RKO (cell line): Measurements from ENCODE around the gene PEDS1.
"Not testable (repeated sequence)": the region's sequence is repeated elsewhere in the genome, so short reads cannot be mapped to it uniquely, and the experiment has no call there.

Experiments
- DNase-seq: peaks from one replicate; pipeline ENCODE4 v3.0.0-alpha.2; 2016; ENCODE audit warnings: low spot score

PEDS1 gene

DNA sequence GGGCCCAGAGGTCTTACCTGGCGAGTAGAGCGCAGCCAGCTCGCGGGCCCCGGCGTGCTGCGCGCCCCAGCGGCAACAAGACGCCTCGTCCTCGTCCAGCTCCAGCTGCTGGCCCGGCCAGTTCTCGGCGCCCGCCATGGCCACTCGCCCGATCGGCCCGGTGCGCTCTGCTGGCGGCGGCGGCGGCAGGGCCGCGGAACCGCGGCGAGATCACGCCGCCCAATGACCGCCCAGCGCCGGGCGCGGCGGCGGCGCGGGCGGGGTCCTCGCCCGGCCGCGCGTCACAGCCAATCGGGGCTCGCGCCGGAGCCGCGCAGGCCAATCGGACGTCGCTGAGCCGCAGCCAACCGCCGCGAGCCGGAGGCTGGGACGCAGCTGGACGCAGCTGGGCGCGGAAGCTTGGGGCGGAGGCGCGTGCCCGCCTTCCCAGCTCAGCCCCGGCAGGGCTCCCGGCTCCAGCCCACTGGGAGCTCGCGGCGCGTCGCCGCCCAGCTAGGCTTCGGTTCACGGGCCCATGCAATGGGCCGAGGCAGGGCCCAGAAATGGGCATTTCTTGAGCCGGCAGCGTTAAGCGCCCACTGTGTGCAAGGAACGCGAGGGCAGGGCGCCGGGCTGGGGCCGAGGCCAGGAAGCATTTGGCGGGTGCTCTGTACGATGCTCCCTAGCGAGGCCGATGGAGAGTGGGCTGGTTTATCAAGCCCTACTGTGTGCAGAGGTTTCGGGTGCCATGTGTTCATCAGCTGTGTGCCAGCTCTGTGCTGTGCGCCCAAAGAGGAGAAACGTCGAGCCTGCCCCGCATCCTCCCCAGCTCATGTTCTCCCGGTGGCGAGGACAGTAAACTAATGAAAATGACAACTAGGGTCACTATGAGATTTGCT is at the start of gene PEDS1:
Gene PEDS1 (minus strand): TSS at position 224 of the 878 bp plus-strand sequence. CDS start 86 bp downstream, at position 138.
- DNase-seq, result peak; percentile 94

DNA sequence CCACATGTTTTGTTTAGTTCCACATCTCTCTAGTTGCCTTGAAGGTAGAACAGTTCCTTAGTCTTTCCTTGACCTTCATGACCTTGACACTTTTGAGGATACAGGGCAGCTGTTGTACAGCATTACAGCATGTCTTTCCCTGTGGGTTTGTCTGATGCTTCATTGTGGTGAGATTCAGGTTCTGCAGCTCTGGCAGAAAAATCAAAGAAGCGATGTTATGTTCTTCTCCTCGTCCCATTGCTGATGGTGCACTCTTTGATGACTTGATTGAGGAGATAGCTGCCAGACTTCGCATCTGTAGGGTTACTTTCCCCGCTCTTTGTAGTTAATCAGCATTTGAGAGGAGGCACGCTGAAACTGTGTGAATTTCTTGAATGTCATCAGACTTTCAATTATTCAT is 49.2 kb upstream of the PEDS1 start:
- DNase-seq, result no peak

DNA sequence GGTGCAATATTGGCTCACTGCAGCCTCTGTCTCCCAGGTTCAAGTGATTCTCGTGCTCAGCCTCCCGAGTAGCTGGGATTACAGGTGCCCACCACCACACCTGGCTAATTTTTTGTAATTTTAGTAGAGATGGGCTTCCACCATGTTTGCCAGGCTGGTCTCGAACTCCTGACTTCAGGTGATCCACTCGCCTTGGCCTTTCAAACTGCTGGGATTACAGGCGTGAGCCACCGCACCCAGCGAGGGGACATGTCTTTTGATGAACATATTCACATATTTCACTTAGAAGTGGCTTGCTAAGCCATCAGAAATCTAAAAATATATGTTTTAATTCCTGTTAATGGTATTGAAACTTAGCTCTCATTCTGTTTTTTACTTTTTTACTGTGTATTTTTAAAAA is 48.2 kb upstream of the PEDS1 start:
- DNase-seq, result not testable (repeated sequence)

DNA sequence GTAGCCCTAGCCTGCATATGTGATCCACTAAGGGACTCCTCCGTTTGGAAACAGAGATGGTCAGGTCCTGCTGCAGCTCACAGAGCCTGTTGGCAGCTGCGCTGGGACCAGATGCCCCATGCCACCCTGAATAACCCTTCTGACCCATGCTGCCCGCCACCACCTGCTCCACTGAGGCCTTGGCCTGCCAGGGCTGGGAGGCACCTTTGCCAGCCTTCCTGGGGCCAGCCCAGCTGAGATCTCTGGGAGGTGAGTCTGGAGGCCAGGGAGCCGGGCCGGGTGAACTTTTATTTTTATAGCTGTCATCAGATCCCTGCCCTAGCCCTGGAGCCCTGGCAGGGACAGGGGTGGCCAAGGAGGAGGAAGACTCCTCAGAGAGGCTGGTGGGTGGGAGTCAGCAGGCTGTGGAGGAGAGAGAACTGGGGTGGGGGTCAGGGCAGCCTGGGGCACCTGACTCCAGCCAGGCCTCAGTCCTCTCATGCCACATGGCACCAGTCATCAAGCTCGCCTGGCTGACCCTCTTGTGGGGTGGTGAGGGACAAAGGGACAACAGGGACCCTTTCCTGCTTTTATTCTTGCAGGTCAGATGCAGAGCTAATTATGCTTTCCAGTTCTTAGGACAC is 47.1 kb upstream of the PEDS1 start:
- DNase-seq, result no peak

DNA sequence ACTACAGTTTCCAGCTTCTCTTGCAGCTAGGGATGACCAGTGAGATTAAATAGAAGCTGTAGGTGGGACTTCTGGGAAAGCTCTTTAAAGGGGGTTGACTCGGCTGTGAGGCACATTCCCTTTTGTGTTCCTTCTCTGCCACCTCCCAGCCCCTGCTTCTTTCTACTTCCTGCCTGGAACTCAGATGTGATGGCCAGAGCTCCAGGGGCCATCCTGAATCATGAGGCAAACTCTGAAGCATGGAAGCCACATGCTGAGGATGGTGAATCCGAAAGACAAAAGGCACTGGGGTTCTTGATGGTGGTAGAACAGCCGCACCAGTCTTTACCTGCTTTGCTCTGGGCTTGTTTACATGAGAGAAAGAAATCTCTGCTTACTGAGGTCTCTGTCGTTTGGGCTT is 46.2 kb upstream of the PEDS1 start:
- no peak for DNase-seq

DNA sequence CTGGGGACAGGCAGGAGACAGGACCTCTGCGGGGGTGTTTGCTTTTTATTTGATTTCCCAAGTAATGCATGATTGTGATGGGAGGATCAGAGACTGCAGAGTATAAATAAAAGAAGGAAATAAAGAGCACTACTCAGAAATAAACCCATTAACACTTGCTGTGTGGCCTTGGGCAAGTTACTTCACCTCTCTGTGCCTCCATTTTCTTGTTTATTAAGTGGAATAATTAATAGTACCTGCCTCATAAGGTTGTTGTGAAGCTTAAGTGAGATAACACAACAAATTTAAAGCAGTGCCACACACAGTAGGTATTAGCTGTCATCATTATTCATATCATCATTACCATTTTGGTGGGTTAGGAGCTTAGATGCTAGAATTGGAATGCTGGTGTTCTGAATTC is 45.2 kb upstream of the PEDS1 start:
- no peak for DNase-seq

DNA sequence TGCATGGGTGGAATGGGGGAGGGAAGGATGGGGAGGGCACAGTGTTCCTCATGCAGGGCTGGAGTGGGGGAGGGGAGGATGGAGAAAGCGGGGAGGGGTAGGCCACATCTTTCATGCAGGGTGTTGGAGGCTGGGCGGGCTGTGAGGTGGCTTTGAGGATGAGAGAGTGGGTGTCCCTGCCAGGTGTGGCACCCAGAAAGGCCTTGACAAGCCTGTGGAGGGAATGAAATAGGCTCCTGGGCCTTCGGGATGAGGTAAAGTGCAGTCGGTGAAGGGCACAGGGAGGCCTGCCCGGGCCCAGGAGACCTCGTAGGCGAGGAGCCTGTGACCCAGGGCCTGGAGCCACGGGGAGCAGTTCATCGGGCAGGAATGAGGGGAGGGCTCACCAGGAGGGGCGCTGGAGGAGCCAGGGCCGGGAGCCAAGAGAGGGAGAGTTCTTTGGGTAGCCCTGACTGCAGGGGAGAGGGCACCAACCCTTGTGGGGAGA is 44.7 kb upstream of the PEDS1 start:
- no peak for DNase-seq

DNA sequence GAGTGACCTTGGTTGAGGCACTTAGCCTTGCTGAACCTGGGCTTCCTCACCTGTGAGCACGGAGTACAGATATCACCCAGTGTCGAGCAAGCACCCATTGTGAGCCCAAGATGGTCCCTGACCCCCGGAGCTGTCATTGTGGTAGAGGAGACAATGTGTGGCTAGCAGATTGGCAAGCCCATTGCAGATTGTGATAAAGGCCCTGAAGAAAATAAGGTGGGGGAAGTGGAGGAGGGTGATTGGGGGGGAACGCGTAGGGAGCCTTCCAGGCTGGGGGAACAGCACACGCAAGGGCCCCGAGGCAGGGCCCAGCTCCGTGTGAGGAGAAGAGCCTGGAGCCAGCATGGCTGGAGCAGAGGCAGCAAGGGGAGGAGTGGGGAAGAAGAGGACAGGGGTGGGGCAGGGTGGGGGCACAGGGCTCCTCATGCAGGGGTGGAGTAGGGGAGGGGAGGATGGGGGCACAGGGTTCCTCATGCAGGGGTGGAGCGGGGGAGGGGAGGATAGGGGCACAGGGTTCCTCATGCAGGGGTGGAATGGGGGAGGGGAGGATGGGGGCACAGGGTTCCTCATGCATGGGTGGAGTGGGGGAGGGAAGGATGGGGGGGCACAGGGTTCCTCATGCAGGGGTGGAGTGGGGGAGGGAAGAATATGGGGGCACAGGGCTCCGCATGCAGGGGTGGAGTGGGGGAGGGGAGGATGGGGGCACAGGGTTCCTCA is 44.1 kb upstream of the PEDS1 start:
- no peak for DNase-seq

DNA sequence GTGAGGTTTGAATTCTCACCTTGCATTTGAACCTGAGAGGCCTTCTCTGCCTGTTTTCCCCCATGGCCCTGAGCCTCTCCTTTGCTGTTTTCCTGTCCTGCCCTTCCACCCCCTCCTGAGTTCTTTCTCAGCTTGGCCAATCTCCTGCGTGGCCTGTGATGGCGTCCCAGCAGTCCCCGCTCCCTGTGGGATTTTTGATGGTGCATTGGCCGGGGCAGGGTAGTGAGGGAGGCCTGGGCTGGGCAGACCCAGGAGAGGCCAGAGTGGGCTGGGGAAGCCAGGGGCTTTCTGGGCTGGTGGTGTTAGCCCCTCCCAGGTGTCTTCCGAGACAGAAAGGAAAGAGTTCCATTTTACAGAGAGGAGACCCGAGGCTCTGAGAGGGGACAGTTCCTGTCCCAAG is 43.4 kb upstream of the PEDS1 start:
- DNase-seq, result no peak

DNA sequence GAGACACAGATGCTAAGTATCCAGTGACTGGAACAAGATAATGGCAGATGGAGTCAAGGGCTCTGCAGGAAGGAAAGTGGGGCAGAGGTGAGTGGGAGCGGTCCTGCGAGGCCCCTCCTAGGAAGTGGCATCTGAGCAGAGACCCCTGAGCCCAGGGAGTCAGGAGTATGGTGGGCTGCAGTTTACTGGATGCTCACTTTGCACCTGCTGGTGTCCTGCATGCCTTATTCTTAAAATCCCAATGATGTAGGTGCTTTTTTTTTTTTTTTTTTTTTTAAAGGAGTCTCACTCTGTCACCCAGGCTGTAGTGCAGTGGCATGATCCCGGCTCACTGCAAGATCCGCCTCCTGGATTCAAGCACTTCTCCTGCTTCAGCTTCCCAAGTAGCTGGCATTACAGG is 42.7 kb upstream of the PEDS1 start:
- no peak for DNase-seq

DNA sequence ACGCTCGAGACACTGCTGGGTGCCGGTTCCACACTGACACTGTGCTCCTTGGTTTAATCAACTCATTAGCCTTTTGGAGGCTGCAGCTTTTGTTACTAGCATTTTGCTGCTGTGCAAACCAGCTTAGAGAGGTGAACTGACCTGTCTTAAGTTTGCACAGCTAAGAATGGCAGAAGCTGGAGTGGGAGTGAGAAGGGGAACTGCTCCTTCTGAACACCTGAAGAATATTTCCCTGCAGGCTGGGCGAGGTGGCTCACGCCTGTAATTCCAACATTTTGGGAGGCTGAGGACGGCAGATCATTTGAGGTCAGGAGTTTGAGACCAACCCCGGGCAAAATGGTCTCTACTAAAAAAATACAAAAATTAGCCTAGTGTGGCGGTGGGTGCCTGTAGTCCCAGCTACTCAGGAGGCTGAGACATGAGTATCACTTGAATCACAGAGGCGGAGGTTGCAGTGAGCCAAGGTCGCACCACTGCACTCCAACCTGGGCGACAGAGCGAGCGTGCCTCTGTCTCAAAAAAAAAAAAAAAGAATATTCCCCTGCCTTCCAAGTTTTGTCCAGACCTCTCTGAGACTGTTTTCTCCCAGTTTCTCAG is 42.1 kb upstream of the PEDS1 start:
- DNase-seq, result no peak

DNA sequence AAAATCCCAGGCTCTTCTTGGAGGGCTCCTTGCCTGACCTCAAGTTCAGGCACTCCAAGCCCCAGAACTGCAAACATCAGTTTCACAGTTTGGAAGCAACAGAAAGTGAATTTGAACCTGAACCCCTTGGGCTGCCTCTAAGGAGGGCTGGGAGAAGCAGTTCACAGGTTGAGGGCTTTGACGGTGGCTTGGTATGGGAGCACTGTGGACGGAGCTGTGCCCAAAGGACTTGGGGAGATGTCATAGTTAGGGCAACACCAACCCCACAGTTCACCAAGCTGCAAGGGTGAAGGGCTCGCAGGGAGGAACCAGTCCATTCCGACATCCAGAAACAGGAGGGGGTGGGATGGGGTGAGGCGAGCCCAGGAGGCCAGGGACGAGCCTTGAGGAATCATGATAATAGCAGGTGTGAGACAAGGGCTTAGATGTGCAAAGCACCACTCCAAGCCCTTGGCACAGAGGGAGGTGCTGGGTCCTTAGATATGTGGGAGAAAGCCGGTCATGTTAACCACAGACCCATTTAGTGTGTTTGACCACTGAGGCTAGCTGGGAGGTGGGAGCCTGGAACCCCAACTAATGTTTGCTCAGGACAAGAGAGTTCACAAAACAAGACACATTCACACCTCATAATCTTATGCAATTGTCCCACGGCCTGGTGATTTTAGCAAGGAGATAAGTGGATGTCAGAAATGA is 41.5 kb upstream of the PEDS1 start:
- no peak for DNase-seq

DNA sequence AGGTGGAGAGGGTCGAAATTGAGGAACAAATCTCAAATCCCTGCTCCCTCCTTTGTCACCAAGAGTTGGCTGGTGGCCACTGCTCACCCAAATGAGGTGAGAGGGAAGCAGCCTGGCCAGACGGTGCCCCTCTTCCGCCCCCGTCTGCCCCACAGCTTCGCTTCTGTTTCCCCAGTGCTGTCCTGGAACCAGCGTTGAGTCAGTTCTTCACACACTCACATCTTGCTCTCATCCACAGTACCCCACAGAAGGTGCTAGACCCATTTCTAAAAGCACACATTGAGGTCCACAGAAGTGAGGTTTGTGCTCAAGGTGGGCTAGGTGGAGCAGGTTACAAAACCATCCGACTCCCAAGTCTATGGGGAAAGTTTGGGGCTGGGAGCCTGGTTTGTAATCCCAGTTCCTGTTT is 40.9 kb upstream of the PEDS1 start:
- DNase-seq, result no peak

DNA sequence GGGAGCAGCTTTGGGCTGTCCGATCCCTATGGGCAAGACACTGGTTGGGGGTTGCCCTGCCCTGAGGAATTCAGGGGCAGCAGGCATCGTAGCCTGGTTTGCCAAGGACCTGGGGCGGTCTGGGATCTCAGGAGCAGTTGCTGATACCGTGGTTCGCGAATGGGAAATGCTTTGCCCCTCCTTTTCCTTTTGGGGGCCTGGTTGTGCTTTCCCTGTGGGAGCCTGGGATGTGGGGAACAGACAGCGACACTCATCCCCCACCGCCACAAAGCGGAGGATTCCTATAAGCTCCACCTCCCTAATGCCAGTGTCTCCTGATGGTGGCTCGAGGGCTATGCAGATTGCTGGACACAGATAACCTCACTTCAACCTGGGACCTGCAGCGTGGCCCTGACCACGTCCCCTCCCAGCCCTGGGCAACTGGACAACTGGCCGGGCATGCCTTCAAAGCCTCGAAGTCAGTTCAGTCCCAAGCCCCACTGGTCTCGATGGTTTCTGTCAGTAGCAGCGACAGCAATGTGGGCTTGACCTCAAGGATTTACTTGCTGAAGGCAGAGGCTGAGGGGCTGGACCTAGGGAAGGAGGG is 40.4 kb upstream of the PEDS1 start:
- no peak for DNase-seq

DNA sequence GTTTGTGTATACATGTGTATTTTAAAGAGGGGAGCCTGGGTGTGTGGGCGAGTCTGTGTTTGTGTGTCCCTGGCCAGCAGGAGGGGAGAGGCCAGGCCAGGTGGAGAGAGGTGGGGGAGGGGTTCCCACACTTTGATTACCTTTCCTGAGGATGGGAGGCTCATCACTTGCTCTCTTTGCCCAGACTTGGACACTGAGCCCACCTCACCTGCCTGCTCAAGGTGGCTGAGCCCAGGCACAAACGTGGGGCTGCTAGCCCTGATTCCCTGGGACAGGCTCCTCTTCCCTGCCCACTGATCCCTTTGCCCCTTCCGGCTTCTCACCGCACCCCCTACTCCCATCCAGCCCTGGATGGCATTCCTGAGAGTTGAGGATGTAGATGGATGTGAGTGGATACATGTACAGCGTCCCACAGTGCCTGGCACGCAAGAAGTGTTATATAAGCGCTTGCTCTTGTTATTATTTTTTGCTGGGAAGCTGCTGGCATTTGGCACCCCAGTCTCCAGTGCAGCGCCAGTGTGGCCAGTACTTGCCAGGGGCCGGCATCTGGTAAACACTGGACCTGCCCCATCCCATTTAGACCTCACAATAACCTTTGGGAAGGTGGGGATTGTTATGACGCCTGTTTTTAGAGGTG is 39.8 kb upstream of the PEDS1 start:
- DNase-seq, result no peak

DNA sequence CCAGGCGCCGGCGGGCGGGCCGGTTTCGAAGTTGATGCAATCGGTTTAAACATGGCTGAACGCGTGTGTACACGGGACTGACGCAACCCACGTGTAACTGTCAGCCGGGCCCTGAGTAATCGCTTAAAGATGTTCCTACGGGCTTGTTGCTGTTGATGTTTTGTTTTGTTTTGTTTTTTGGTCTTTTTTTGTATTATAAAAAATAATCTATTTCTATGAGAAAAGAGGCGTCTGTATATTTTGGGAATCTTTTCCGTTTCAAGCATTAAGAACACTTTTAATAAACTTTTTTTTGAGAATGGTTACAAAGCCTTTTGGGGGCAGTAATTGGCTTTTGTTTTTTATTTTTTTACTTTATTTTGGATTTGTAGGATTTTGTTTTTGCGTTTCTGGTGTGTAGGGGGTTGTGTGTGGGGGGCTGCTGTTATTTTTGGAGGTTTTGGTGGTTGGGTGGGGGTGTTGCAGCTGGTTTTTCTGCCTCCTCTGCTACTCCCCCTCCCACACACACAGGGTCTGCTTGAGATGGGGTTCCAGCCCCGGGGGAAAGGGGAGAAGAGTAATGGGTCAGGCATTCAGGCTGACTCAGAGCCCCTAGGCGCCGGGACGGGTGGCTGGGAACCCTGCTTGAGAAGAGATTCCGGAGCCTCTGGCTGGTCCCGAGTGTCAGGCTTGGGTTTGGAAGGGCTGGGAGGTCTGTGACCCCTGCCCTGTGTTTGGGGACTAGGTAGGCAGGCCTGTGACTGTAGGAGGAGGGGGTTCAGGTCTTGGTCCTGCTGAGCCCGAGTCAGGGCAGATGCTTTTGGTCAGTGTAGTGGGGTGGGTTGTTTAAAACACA is 39.1 kb upstream of the PEDS1 start:
- peak; percentile 98 for DNase-seq

DNA sequence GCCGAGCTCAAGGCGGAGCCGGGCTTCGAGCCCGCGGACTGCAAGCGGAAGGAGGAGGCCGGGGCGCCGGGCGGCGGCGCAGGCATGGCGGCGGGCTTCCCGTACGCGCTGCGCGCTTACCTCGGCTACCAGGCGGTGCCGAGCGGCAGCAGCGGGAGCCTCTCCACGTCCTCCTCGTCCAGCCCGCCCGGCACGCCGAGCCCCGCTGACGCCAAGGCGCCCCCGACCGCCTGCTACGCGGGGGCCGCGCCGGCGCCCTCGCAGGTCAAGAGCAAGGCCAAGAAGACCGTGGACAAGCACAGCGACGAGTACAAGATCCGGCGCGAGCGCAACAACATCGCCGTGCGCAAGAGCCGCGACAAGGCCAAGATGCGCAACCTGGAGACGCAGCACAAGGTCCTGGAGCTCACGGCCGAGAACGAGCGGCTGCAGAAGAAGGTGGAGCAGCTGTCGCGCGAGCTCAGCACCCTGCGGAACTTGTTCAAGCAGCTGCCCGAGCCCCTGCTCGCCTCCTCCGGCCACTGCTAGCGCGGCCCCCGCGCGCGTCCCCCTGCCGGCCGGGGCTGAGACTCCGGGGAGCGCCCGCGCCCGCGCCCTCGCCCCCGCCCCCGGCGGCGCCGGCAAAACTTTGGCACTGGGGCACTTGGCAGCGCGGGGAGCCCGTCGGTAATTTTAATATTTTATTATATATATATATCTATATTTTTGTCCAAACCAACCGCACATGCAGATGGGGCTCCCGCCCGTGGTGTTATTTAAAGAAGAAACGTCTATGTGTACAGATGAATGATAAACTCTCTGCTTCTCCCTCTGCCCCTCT is 38.2 kb upstream of the PEDS1 start:
- DNase-seq, result peak; percentile 70

DNA sequence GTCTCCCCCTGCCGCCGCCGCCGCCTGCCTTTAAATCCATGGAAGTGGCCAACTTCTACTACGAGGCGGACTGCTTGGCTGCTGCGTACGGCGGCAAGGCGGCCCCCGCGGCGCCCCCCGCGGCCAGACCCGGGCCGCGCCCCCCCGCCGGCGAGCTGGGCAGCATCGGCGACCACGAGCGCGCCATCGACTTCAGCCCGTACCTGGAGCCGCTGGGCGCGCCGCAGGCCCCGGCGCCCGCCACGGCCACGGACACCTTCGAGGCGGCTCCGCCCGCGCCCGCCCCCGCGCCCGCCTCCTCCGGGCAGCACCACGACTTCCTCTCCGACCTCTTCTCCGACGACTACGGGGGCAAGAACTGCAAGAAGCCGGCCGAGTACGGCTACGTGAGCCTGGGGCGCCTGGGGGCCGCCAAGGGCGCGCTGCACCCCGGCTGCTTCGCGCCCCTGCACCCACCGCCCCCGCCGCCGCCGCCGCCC is 37.6 kb upstream of the PEDS1 start:
- DNase-seq, result peak; percentile 58
